Measurements from ENCODE around the gene ACOX3. TPM values are rescaled to one million over a fixed set of nuclear protein-coding genes. Genes with fewer than 3 reads are reported as not detected.
"Not testable (repeated sequence)": the region's sequence is repeated elsewhere in the genome, so short reads cannot be mapped to it uniquely, and the experiment has no call there.

ACOX3 gene
- total RNA-seq, 2 experiments from 2014 or later = 18.2 to 20.4 TPM

DNA sequence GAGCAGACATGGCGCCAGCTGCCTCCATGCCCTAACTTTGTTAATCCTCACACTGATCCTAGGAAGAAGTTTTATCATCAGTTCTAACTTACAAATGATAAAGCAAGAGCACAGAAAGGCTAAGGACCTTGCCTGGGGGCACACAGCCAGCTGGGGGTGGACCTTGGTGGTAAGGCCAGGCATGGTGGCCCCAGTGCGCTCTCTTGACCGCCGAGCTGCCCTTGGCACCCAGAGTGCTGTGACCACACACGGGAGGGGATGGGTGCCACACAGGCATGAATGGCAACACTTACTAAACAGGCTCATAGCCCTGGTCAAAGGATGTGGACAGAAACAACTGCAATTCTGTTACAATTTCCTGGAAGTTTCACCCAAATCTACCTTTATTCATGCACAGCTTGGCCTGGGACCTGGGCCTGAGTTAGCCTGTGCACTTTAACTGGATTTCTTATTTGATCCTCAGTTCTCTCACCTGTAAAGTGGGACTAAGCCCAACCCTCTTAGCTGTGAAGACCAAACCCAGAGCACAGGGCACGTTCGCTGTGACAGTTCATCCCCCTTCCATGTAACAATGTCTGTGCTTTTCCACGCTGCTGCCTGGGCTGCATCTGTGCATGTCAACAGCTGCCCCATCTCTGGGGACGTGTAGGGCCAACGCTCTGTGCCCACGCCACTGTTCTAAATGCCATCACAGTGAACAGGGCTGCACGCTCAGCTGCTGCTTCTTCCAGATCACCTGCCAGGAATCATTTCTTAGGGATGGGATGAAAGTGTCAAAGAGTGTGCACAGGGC lies 44.8 kb downstream of the ACOX3 start:
- ChIA-PET CTCF (interaction anchor here (1.3 to 2.1 kb wide), 2 partner anchors 8 to 154 kb away, joined by 4 to 5 read pairs; no protein-coding TSS in a partner anchor), POLR2A (no interaction called here)

DNA sequence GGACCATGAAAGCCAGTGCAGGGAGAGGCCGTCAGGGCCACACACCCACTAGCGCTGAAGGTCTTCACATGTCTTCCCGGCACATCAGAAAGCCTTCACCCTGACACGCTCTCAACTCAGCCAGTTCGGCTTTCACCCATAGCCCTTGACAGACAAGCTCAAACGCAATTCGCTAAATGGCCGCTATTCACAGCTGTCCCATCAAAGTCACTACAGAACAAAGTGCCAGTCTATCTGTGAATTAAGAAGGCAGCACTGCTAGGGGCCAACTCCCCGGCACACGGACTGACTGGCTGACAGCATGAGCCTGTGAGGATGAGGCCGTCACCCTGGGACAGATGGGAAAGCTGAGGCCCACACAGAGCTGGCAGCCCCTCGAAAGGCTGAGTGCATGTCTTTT lies 45.7 kb downstream of the ACOX3 start:
- ChIA-PET POLR2A (no interaction called here), CTCF (interaction anchor here (1.3 kb wide), 1 partner anchor 9 kb away, joined by 4 read pairs; no protein-coding TSS in a partner anchor)

DNA sequence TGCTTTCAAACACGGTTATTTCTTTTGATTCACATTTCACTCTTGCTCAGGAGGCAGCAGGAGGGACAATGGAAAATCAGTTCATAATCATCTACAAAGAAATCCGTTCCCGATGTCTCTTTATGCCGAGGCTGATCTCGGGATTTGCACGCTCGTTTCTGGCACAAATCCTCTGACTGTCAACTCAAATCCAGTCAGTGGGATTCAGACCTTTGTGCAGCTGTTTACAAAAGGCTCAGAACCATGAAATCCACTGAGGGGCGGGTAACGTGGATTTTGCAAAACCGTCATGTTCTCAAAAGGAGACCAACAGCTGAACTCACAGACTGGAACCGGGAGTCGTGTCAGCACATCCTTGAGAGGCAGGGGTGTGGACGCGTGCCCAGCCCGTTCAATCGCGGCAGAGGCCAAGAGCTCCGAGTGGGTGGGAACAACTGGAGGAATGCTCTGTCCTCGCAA lies 46.4 kb downstream of the ACOX3 start:
- ChIA-PET POLR2A (no interaction called here), CTCF (interaction anchor here (1.3 kb wide), 1 partner anchor 9 kb away, joined by 4 read pairs; no protein-coding TSS in a partner anchor)

DNA sequence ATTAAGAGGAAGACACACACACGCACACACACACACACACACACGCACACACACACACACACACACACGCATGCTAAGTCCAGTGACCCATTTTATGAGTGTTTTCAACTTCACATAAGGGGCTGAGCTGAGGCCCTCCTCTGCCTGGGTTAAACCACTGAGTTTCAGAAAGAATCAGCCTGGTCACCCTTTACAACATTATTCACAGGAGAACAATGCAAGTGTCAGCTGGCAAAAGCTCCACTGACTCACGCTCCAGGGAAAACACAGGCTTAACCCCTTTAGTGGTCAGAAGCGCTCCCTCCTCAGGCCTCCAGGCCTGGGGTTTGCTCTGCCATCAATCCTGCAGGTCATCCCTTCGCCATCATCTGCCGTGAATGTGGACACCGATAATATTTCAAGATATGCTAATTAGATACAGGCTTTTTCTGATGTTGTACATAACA lies 46.9 kb downstream of the ACOX3 start:
- POLR2A ChIA-PET = no interaction called here

DNA sequence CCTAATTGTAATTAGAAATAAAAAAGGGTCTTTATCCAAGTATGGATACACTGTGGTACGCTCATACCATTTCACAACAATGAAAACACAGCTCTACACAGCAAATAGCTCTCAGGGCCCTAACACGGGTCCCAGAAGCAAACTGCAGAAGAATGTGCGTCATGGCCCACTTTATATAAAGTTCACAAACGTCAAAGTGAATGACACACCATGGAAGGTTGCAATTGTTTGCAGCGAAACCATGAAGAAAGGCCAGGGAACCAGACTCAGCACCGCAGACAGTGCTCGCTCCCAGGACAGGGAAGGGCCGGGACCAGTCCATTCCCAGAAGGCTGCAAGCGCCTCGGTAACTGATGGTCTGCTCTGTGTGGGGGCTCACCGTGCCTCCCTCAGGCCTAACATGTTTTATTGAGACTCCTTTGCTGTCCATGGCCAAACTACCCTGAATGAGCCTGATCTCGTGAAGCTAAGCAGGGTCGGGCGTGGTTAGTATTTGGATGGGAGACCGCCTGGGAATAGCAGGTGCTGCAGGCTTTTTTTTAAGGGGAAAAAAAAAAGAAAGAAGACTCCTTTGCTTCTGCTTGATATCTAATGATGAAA lies 47.8 kb downstream of the ACOX3 start:
- CTCF ChIA-PET = interaction anchor here (1.2 kb wide), 1 partner anchor 150 kb away, joined by 3 read pairs; no protein-coding TSS in a partner anchor
- POLR2A ChIA-PET = no interaction called here

More for the DNA sequence above, 46.9 kb downstream of the ACOX3 start:
- CTCF ChIA-PET = no interaction called here

DNA sequence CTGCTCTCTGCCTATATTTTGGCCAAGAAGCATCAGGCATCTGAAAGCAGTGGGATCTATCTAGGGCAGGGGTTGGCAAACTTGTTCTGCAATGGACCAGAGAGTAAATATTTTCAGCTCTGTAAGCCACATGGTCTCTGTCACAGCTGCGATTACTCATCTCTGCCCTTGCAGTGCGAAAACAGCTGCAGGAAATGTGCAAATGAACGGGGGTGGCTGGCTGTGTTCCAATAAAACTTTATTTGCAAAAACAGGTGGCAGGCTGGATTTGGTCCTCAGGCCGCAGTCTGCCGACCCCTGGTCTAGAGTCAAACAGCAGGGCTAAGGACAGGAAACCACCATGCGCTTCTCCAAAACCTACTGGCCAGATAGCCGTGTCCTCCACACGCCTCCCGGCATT lies 48.6 kb downstream of the ACOX3 start:
- CTCF ChIA-PET = interaction anchor here (1.2 kb wide), 1 partner anchor 150 kb away, joined by 3 read pairs; no protein-coding TSS in a partner anchor
- POLR2A ChIA-PET = no interaction called here

DNA sequence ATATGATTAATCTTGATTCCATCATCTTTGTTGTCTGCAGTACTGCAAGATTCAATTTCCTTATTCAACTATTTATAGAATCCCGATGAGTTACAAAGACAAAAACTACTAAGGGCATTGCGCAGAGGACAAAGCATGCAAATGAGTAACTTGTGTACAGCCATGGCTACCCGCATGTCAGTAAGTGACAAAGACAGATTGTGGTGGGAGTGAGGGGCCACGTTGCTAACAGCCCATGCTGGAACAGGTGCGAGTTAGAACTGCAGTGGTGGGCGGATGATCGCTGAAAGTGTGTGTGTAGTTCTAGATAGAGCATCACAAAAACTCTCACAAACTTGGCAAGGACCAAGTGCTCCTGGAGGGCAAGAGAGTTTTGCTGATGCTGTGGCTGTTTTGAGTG lies 49.5 kb downstream of the ACOX3 start:
- ChIA-PET CTCF (interaction anchor here (0.8 kb wide), 1 partner anchor 148 kb away, joined by 5 read pairs; no protein-coding TSS in a partner anchor), POLR2A (no interaction called here)

DNA sequence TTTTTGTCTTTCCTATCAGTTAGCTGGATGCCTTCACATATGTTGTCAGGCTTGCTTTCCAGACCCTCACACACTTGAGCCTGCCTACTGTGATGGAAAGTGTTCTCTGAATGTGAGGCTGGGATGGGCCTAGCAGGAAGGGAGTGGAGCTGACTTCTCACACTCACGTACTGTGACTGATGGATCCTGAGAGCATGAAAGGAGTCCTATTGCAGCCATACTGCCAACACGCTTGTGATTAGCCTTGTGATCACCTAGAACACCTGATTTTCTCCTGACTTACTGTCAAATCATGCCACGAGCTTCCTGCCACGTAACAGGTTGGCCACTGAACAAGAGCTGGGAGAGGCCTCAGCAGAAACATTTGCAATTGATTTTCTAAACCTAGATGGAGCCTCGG lies 49.9 kb downstream of the ACOX3 start:
- POLR2A ChIA-PET = interaction anchor here (0.6 kb wide), 1 partner anchor 1986 kb away, joined by 3 read pairs; no protein-coding TSS in a partner anchor
- CTCF ChIA-PET = interaction anchor here (0.7 to 0.8 kb wide), 2 partner anchors 148 to 277 kb away, joined by 5 to 6 read pairs; no protein-coding TSS in a partner anchor

DNA sequence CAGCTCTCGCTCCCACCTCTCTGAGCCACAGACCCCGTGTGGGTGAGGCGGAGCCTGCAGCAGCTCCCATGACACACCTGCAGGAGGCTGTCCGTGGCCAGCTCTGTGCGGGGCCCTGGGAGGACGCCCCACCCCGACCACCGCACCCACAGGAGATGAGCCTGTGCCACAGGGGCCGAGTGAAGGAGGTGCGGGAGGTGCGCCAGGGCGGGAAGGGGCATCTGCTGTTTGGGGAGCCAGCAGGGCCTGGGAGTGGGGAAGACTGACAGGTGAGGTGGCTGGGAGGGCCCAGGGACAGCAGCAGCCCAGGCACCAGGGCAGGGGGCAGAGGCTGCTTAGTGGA lies 52.0 kb downstream of the ACOX3 start:
- POLR2A ChIA-PET = no interaction called here
- CTCF ChIA-PET = no interaction called here

DNA sequence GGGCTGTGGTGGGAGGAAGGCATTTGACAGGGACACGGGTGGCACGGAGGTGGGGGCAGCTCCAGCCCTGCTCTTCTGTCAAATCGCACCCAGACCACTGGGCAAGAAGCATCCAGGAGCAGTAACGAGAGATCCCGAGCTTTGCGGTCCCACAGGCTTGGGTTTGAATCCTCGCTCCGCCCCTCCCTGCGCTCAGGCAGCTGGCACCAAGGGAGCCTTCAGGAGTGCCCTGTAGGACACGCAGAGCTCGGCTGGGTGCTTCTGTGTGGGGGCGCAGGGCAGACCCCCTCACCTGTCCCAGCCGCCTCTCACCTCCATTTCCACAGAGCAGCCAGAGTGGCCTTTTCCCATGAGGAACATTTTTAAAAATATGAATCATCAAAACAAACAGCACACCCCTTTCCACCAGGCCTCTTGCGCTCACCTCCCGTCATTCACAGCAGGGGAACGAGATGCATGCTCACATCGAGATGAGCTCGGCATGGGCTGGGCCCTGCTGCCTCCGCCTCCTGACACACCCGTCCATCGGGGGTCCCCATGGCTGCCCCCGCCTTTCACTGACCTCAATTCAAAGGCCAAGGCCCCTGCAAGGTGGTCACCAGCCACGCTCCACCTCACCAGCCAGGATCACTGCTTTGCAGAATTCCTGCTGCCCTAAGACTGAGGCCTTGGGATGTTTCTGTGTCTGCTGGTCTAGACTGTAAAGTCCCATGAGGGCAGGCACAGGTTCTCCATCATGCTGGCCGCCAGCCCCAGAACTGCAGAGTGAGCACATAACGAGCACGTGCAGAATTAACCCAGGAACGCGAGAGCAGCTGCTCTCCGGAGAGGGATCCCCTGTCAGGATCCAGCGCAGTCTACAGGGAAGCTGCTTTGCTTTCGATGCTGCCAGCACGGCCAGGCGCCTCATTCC lies 52.7 kb downstream of the ACOX3 start:
- CTCF ChIA-PET = interaction anchor here (1.2 kb wide), 1 partner anchor 15 kb away, joined by 3 read pairs; no protein-coding TSS in a partner anchor
- POLR2A ChIA-PET = no interaction called here

DNA sequence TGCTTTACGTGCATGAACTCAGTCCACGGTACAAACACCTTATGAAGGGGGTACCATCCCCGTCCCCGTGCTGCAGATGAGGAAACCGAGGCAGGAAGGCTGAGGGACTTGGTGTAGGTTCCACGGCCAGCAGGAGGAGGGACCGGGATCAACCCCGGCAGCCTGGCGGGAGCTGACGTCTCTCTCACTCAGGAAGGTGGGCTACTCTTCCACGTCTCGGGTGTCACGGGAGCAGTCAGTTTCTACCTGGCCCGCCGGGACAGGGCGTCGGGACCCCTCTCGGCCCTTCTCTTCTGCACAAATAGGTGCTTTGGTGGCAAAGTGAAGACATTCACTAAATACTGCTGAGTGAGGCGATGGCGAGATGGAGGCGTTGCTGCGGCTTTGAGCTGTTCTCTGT lies 53.3 kb downstream of the ACOX3 start:
- ChIA-PET CTCF (interaction anchor here (1.2 kb wide), 1 partner anchor 16 kb away, joined by 3 read pairs; no protein-coding TSS in a partner anchor), POLR2A (no interaction called here)

DNA sequence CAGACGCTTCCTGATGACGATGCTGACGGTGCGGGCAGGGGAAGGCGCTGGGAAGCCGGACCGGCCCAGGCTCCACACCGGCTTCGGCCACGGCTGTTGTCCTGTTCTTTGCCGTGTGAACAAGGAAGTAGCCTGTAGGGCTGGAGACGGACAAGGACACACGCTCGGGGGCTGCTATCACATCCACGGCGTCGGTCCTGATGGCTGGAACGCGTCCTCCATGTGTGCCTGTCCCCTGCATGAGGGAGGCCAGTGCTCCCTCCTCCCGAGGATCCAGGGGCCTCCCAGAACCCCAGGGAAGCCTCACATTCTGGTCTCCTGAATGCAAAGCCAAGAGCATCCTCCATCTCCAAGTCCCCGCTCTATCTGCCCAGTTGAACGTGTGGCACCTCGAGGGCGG lies 53.8 kb downstream of the ACOX3 start:
- POLR2A ChIA-PET = no interaction called here
- CTCF ChIA-PET = interaction anchor here (1.2 kb wide), 1 partner anchor 16 kb away, joined by 3 read pairs; no protein-coding TSS in a partner anchor

DNA sequence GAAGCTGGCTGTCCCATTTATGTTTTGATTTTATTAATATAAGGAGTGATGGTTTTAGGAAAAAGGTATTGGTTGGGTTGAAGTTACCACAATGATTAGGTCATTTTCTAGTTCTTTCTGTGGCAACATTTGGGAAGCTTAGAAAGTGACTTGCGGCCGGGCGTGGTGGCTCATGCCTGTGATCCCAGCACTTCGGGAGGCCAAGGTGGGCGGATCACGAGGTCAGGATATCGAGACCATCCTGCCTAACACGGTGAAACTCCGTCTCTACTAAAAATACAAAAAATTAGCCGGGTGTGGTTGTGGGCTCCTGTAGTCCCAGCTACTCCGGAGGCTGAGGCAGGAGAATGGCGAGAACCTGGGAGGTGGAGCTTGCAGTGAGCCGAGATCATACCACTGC lies 54.4 kb downstream of the ACOX3 start:
- CTCF ChIA-PET = not testable (repeated sequence)

DNA sequence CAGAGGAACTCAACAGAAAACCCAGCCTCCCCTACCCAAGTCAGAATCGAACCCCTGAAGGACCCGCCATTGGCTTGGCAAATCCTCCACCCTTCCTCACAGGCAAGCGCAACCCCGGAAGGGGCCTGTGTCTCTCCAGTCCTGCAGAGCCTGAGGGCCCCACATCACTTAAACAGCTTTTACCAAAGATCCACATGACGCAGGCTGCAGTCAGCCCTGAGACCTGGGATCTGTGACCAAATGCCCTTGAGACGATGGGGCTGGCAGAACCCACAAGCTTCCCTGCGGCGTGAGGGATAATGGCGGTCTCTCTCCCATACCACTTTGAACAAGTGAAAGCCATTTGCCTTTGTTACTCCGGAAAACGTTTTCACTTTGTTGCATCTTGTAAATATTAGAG lies 54.9 kb downstream of the ACOX3 start:
- ChIA-PET POLR2A (no interaction called here), CTCF (no interaction called here)

More for the DNA sequence above, 54.4 kb downstream of the ACOX3 start:
- POLR2A ChIA-PET = not testable (repeated sequence)

DNA sequence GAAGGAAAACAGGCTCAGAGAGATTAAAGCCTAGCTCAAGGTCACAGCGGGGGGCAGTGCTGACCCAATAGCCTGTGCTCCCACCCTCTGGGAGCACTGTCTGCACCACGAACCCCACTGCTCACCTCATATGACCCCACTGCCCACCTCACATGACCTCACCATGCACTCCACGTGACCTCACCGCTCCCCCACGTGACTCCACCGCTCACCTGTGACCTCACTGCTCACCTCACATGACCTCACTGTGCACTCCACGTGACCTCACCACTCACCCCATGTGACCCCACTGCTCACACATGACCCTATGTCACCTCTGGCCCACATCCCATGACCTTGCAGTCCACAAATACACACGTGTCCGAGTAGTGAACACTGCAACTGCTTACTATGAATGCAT lies 55.4 kb downstream of the ACOX3 start:
- POLR2A ChIA-PET = no interaction called here
- CTCF ChIA-PET = no interaction called here

DNA sequence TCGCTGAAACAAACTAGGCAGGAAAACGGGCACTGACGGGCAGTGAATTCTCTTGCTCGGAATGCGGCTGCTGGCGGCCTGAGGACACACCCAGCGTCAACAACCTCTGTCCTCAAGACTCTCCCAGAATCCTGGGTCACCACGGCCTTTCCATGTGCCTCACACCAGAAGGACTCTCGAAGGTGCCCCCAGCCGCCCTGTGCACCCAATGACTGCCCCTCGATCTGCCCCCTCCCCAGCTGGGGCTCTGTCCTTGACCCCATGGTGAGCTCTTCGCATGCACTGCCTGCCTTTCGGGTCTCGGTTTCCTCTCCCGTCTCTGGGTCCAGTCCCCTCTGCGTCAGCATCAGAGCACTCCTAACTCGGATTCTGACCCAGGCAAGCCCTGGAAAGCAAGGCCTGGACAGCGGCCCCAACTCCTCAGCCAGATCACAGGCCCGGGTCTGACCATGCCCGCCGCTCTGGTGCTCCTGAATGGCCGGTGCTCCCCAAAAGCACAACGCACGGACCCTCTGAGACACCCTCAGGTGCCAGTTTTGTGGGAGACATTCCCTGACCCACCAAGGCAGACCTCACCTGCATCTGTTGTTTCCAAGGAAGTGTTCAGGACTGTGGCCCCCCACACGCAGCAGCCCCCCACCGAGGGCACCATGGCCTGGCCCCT lies 56.0 kb downstream of the ACOX3 start:
- CTCF ChIA-PET = no interaction called here
- POLR2A ChIA-PET = no interaction called here

DNA sequence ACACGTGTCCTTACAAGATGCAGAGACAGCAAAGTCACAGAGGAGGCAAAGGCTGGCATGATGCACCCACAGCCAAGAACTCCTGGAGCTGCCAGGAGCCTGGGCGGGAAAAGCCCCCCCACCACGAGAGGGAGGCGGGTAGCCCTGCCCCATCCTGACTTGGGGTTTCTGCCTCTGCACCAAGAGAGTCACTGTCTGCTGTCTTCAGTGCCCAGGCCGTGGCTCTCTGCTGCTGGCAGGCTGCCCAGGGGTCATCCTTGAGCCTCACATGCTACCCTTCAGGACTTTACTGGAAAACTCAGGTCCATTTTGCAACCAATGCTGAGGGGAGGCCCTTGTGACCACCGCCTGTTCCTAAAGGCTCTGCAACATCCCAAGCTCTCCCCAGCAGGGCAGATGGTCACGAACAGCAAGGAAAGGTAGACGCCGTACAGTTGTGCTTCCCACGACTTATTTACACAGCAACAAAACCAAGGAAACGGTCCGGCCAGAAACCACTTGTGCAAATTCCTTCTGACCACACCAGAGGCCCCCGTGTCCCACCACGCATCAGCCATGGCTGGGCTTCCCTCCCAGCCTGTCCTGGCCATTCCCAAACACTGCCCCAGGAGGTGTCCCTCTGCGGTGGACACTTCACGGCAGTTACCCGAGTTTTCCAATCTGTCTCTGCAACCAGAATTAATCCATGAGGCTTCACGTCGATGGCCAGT lies 56.9 kb downstream of the ACOX3 start:
- ChIA-PET POLR2A (no interaction called here), CTCF (no interaction called here)

DNA sequence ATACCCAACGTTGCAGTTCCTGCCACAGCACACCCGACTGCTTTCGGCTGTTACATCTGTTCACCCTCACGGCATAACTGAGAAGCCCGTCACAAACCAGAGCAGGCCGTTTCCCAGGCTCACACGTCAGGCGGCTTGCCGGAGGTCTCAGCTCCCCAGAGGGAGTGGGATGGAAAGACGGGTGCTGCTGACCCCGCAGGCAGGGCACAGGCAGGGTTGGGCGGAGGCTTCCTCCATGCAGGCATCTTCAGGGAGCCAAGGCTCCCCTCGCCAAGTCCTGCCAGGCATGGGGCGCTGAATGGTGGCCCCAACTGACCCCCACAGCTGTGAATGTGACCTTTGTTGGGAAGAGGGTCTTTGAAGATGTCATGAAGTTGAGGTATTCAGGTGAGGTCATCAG lies 57.5 kb downstream of the ACOX3 start:
- ChIA-PET POLR2A (no interaction called here), CTCF (no interaction called here)
